GM12801 (cell line): ENCODE measurements around the gene LIMA1.

Source experiments
- TF ChIP-seq, protein P1 (sequence below): IDR thresholded peaks from one replicate; pipeline ENCODE4 v1.5.1; 2011; ENCODE audit warnings: control low read depth; ENCODE audit not compliant: insufficient read length; ENCODE audit errors: extremely low read depth

The LIMA1 gene

GRCh38 chr12:50147281-50147680 is 136.0 kb downstream of the LIMA1 start:
- TF ChIP-seq, protein P1, sequence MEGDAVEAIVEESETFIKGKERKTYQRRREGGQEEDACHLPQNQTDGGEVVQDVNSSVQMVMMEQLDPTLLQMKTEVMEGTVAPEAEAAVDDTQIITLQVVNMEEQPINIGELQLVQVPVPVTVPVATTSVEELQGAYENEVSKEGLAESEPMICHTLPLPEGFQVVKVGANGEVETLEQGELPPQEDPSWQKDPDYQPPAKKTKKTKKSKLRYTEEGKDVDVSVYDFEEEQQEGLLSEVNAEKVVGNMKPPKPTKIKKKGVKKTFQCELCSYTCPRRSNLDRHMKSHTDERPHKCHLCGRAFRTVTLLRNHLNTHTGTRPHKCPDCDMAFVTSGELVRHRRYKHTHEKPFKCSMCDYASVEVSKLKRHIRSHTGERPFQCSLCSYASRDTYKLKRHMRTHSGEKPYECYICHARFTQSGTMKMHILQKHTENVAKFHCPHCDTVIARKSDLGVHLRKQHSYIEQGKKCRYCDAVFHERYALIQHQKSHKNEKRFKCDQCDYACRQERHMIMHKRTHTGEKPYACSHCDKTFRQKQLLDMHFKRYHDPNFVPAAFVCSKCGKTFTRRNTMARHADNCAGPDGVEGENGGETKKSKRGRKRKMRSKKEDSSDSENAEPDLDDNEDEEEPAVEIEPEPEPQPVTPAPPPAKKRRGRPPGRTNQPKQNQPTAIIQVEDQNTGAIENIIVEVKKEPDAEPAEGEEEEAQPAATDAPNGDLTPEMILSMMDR = no peak

GRCh38 chr12:50145439-50145838 is 137.9 kb downstream of the LIMA1 start:
- TF ChIP-seq, protein P1 = no peak

DNA sequence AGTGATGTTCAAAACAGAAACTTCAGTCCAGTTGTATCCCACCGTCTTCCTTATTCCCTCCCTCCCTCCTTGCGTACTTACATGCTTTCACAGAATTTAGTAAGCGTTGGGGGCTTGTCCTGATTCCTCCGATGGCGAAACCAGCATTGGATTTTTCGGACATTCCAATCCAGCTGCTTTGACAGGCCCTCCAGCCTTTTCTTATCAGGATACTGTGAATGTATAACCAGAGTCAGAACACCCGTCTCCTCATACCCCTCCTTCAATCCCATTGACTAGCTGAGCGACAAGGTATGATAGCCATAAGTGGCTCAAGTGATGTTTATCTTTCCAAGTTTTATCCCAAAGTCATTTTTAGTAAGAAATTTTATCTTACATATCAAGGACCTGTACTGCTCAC is 140.3 kb downstream of the LIMA1 start:
- TF ChIP-seq, protein P1 = no peak

GRCh38 chr12:50132505-50133135 is 150.7 kb downstream of the LIMA1 start:
- TF ChIP-seq, protein P1 = no peak

DNA sequence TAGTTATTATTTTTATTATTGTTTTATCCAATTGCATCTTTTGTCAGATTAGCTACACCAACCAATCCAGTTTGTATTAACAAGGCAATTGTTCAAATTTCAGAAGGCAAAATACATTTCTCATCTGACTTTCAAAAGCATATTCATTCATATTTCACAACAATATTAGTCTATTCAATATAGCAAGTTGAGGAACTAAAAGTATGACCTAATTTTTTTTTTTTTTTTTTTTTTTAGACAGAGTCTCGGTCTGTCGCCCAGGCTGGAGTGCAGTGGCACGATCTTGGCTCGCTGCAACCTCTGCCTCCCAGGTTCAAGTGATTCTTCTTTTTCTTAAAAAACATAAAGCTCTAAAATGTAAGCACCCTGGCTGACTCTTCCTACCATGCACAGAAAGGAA is 154.0 kb downstream of the LIMA1 start:
- TF ChIP-seq, protein P1 = no peak

- TF ChIP-seq, protein P1 = no peak
These were observed 155.8 kb downstream of the LIMA1 start for GRCh38 chr12:50127546-50127945.
